NCI-H1694 (cell line): ENCODE results near the gene UTP14C.
"Not testable (repeated sequence)": the region's sequence is repeated elsewhere in the genome, so short reads cannot be mapped to it uniquely, and the experiment has no call there.

Experiments
- DNase-seq: peaks from one replicate; lab custom pipeline; 2025; lab: John Stamatoyannopoulos, UW

UTP14C gene

GRCh38 chr13:52004511-52005170 is 19.9 kb upstream of the UTP14C start:
- no peak for DNase-seq

DNA sequence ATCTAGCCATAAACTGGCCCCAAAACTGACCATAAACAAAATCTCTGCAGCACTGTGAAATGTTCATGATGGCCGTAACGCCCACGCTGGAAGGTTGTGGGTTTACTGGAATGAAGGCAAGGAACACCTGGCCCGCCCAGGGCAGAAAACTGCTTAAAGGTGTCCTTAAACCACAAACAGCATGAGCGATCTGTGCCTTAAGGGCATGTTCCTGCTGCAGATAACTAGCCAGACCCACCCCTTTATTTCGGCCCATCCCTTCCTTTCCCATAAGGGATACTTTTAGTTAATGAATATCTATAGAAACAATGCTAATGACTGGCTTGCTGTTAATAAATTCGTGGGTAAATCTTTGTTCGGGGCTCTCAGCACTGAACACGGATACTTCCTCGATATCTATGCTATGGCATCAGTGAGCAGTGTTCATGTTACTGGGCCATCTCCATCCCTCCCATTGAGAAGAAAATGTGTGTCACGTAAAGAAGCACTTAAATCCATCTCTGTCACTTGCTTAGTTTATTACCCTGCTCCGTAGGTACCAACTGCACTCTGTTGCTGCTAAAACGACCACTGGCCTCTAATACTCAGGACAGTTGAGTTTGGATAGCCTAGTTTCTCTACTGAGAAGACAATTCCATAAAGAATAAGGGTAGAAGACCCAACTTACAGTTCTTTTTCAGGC is 18.5 kb upstream of the UTP14C start:
- DNase-seq: no peak

GRCh38 chr13:52006523-52007245 is 17.8 kb upstream of the UTP14C start:
- no peak for DNase-seq

GRCh38 chr13:52009946-52010345 is 14.5 kb upstream of the UTP14C start:
- no peak for DNase-seq

GRCh38 chr13:52010890-52011631 is 13.4 kb upstream of the UTP14C start, which contains the start of gene ATP7B:
Gene ATP7B (minus strand): TSS chr13:52011450. CDS start chr13:52011337, 113 bp downstream.
- no peak for DNase-seq

- DNase-seq: peak; percentile 98
Measured at GRCh38 chr13:52011632-52012511, 12.6 kb upstream of the UTP14C start, which contains the start of gene ALG11. Gene ALG11 (plus strand): TSS chr13:52012398. CDS start chr13:52012419, 21 bp downstream.

- no peak for DNase-seq
Measured at GRCh38 chr13:52012512-52012836, 12.0 kb upstream of the UTP14C start.

- no peak for DNase-seq
Measured at GRCh38 chr13:52016296-52016695, 8.2 kb upstream of the UTP14C start.

DNA sequence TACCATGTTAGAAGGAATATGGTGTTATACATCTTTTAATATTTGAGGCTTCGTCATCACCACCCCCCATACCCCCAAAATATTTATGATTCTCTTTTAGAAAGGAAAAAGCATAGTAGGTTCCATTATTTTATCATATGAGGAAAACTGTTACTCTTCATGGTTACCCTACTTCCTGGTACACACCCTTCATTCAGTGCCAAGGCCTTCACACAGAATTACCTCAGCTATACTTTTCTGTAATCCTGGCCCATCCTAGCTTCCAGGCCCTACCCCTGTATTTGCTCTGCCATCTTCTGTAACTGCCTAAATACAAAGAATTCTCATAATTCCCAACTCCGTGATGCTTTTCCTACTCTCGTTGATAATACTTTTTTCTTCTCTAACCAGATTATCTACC is 4.3 kb upstream of the UTP14C start:
- no peak for DNase-seq

DNA sequence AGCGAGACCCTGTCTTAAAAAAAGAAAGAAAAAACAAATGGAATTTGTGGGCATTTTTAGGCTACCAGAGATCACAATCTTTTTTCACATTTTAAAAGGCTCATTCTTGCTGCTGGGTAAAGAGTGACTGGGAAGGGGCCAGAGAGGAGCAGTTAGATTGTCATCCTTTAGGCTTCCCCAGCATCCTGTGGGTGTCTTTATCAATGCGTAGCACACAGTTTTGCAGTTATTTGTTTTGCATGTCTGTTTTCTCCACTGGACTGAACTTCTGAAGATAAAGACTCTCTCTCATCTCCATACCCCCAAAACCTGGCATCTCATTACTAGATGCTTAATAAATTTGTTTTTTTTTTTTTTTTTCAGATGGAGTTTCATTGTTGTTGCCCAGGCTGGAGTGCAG is 2.1 kb upstream of the UTP14C start:
- DNase-seq: no peak

DNA sequence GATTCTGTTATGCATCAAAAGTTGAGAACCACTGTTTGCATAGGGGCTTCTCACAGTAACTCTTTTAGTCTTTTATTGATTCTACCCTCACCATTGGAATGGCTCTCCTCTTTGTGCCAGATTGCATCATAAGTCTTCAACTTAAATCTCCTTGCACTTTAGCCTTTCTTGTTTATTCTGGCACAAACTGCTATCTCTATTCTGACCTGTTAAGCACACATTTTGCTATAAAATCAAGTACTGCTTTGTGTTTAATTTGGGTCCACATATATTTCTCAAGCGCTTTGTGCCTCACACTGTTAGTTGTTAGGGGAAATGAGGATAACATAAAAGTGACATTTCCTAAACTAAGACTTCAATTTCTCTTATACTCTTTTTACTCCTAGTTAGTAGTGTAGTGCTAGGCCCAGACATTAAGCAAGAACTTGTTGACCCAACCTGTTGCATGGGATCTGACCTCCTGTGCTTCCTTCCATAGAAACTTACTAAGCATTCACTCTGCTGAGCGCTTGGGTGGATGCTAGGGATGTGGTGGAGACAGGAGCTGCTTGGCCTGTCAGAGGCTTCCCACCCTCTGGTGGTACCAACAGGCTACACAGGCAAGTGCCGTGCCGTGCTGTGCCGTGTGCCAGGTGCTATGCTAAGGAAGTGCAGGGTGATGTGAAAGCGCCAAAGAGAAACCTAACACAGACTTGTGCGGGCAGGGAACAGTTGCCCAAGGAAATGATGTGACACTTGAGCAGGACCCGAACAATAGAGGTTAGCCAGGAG is 1.2 kb downstream of the UTP14C start:
- no peak for DNase-seq

- no peak for DNase-seq
Measured at GRCh38 chr13:52026246-52026626, 1.7 kb downstream of the UTP14C start.

GRCh38 chr13:52027832-52028231 is 3.3 kb downstream of the UTP14C start:
- DNase-seq: no peak

DNA sequence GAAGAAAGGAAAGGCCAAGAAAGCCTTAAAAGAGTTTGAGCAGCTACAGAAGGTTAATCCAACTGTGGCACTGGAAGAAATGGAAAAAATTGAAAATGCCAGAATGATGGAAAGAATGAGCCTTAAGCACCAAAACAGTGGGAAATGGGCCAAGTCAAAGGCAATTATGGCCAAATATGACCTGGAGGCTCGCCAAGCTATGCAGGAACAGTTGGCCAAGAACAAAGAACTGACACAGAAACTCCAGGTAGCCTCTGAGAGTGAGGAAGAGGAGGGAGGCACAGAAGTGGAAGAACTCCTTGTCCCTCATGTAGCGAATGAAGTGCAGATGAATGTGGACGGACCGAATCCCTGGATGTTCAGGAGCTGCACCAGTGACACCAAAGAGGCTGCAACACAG is 5.1 kb downstream of the UTP14C start:
- no peak for DNase-seq

DNA sequence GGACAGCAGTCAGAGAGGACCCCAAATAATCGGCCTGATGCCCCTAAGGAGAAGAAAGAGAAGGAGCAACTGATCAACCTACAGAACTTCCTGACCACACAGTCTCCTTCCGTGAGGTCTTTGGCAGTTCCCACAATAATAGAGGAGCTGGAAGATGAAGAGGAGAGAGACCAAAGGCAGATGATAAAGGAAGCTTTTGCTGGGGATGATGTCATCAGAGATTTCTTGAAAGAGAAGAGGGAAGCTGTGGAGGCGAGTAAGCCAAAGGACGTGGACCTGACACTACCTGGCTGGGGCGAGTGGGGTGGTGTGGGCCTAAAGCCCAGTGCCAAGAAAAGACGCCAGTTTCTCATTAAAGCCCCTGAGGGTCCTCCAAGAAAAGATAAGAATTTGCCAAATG is 5.9 kb downstream of the UTP14C start:
- DNase-seq: not testable (repeated sequence)

- no peak for DNase-seq
Measured at GRCh38 chr13:52033039-52033438, 8.5 kb downstream of the UTP14C start.

DNA sequence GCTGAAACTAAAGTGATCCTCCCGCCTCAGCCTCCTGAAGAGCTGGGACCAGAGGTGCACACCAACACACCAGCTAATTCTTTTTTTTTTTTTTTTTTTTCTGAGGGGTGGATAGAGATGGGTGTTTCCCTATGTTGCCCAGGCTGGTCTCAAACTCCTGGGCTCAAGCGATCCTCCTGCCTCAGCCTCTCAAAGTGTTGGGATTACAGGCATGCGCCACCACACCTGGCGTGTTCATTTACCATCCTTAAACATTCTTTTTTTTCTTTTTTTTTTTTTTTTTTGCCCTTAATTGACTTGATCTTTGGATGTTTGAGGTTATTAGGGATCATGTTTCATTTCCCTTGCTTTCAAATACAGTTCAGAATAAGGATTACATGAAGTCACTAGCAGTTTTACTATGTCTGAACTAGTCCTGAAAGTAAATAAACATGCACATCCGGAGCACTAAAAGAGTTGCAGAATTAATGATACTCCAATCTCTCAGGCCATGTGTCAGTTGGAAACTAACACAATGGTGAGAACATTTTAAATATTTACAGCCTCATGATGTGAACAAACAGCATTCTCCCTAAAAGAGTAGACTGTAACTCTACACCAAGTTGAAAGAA is 10.2 kb downstream of the UTP14C start:
- DNase-seq: no peak

DNA sequence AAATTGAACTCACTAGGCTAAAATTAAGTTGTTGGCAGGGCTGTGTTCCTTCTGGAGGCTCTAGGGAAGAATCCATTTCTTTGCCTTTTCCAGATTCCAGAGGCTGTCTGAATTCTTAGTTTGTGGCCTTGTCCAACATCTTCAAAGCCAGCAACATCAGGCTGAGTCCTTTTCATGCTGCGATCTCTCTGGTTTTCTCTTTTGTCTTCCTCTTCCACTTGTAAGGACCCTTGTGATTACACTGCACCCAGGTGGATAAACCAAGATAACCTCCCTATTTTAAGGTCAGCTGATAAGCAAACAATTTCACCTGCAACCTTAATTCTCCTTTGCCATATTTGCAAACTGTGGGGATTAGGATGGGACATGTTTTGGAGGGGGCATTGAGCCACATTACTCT is 11.5 kb downstream of the UTP14C start:
- DNase-seq: no peak

- no peak for DNase-seq
Measured at GRCh38 chr13:52043675-52044074, 19.2 kb downstream of the UTP14C start.

- DNase-seq: no peak
Measured at GRCh38 chr13:52047463-52047862, 23.0 kb downstream of the UTP14C start.
